DOHH2 (cell line): Measurements from ENCODE around the gene IER2.

ENCODE experiments used
- CTCF ChIP-seq: fragments of 200-600 bp; sonication (generic); IDR thresholded peaks from one replicate; pipeline ENCODE4 v1.5.1; 2014; ENCODE audit warnings: antibody characterized with exemption, mild to moderate bottlenecking, low read depth, low read length; ENCODE audit not compliant: poor library complexity, severe bottlenecking
- EZH2phosphoT487 ChIP-seq: fragments of 200-600 bp; sonication (generic); IDR thresholded peaks from 2 replicates; pipeline ENCODE4 v1.6.1; 2017; ENCODE audit warnings: borderline replicate concordance, mild to moderate bottlenecking, antibody characterized with exemption, low read length, moderate library complexity, mixed read lengths

DNA sequence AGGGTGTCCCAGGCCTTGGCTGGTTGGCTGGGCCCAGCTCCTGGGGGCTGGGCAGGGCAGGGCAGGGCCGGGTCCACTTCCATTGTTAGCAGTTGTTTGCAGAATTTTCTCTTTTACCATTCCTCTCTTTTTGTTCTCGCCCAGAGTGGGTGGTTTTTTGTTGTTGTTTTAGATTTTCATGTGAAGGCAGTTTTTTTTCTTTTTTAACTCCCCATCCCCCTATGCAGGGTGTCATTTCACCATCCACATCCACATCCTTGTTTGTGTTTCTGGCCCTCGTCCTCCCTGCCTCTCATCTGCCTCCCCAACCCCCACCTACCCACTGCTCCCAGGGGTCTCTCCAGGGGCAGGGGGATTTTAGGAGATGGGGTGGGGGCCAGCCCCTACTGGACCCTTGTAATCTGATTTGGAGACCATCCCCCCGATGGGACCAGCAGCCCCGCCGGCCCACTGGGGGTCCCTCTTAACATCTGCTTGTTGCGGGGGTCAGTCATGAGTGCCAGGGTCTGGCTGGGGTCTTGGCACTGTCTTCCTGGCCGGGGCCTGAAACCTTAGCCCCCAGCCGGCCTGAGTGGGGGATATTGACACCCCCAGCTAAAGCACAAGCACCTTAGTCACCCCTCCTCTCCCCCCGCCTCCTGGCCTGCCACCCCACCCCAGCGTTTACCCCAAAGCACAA, 10.4 kb upstream of the IER2 start:
- no peak for TF ChIP-seq CTCF
- no peak for TF ChIP-seq EZH2phosphoT487
